Liver (tissue), 3 donors: Measurements from ENCODE around the gene SORBS2.

Experiments used
- TF ChIP-seq, protein P1 (sequence below): fragments of 150-350 bp; IDR thresholded peaks from 2 replicates; pipeline ENCODE4 v1.5.1; 2017; ENCODE audit warnings: improper control_type of control experiment, low read depth, low read length; ENCODE audit not compliant: missing input control
- TF ChIP-seq, protein P2 (sequence below): IDR thresholded peaks from 2 replicates; pipeline ENCODE4 v1.6.1; 2016; ENCODE audit warnings: antibody characterized with exemption
- donor health status: healthy.
- donor health status: healthy.

DNA sequence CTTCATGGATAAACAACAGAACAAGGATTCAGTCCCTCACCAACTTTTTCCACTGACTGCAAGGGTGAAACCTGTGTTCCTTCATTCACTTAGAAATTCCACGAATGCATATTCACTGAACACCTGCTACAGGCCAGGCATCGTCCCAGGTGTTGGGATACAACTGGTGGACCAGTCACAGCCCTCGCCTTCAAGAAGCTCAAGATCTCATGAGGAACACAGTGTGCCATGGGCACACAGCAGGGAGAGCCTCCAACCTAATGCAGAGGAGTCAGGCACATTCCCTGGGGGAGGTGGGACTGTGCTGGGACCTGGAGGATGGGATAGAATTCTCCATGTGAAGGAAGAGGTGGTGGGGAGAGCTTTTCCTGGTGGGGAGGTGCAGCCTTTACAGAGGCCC lies 169.1 kb downstream of the SORBS2 start:
- TF ChIP-seq, protein P1, sequence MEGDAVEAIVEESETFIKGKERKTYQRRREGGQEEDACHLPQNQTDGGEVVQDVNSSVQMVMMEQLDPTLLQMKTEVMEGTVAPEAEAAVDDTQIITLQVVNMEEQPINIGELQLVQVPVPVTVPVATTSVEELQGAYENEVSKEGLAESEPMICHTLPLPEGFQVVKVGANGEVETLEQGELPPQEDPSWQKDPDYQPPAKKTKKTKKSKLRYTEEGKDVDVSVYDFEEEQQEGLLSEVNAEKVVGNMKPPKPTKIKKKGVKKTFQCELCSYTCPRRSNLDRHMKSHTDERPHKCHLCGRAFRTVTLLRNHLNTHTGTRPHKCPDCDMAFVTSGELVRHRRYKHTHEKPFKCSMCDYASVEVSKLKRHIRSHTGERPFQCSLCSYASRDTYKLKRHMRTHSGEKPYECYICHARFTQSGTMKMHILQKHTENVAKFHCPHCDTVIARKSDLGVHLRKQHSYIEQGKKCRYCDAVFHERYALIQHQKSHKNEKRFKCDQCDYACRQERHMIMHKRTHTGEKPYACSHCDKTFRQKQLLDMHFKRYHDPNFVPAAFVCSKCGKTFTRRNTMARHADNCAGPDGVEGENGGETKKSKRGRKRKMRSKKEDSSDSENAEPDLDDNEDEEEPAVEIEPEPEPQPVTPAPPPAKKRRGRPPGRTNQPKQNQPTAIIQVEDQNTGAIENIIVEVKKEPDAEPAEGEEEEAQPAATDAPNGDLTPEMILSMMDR, result no peak
- TF ChIP-seq, protein P2, sequence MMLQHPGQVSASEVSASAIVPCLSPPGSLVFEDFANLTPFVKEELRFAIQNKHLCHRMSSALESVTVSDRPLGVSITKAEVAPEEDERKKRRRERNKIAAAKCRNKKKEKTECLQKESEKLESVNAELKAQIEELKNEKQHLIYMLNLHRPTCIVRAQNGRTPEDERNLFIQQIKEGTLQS, result no peak
